NT2/D1 (cell line): ENCODE data around the gene DHH.

Experiments used
- SUZ12 ChIP-seq: IDR thresholded peaks from 2 replicates; pipeline ENCODE4 v1.6.1; 2011; ENCODE audit not compliant: insufficient read length, insufficient read depth; ENCODE audit errors: extremely low read depth
- YY1 ChIP-seq: IDR thresholded peaks from 2 replicates; pipeline ENCODE4 v1.6.1; 2011; ENCODE audit not compliant: insufficient read length, insufficient read depth
- ZNF274 ChIP-seq: IDR thresholded peaks from 2 replicates; pipeline ENCODE4 v1.6.1; 2011; ENCODE audit warnings: mild to moderate bottlenecking, low read depth, low read length

DNA sequence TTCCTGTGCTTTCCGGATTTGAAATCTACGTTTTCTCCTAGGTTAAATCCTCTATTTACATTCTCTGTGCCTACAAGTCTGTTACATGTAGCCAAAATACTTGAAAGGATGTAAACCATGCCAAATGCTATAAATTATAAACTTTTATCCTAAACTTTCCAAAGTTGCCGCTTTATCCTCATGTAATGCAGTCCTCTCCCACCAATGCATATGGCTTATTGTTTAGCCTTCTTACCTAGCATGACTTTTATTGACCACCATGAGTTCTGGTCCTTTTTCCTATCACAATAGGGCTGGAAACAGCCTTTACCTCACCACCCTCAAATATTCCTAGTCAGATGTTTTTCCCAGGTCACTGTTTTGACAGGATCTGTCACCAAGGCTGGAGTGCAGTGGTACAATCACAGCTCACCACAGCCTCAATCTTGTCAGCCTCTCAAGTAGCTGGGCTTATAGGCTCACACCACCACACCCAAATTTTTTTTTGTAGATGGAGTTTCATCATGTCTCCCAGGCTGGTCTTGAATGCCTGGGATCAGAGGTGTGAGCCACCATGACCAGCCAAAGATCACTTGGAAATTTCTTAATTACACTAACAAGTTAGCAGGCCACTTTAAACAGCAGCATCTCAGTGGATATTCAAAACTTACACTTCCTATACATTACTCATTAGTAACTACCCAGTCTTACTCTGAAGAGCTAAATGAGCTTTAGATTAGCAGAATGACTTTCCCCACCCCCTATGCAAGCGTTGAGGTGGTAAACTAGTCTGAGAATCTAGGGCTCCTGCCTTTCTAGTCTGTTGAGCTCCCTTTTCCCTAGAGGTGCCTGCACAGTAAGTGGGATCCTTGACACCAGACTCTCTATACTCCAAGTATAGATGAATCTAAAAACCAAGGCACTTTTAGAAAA, 32.5 kb upstream of the DHH start:
- TF ChIP-seq SUZ12 (no peak), ZNF274 (no peak), YY1 (no peak)
